SK-N-SH treated with all-trans-retinoic acid at 6 μM for 48 hours (cell line): ENCODE results near the gene GCSAML.

Experiments
- ATAC-seq: fragments of 200-7000 bp; cut with Tn5 transposase; 3 replicates; pipeline ENCODE4 v1.9.1; 2020; ENCODE audit warnings: mild to moderate bottlenecking, moderate library complexity
- BACH2 ChIP-seq: fragments of 250-450 bp; sonication (Bioruptor Pico); IDR thresholded peaks from 2 replicates; pipeline ENCODE4 v1.9.0; 2021; ENCODE audit warnings: mild to moderate bottlenecking, borderline replicate concordance
- CREB5 ChIP-seq: fragments of 250-450 bp; sonication (Bioruptor Pico); IDR thresholded peaks from 2 replicates; pipeline ENCODE4 v1.5.1; 2020; ENCODE audit warnings: low read depth, mild to moderate bottlenecking, moderate library complexity
- CSRNP3 ChIP-seq: fragments of 250-450 bp; sonication (Bioruptor Pico); IDR thresholded peaks from 2 replicates; pipeline ENCODE4 v1.5.1; 2021; ENCODE audit warnings: mild to moderate bottlenecking, moderate library complexity
- ESRRG ChIP-seq: fragments of 250-450 bp; sonication (Bioruptor Pico); IDR thresholded peaks from 2 replicates; pipeline ENCODE4 v1.6.1; 2021; ENCODE audit warnings: mild to moderate bottlenecking
- GLIS3 ChIP-seq: fragments of 250-450 bp; sonication (Bioruptor Pico); IDR thresholded peaks from 2 replicates; pipeline ENCODE4 v1.5.0; 2020; ENCODE audit warnings: mild to moderate bottlenecking, moderate library complexity
- ISL1 ChIP-seq: fragments of 250-450 bp; sonication (Bioruptor Pico); IDR thresholded peaks from 2 replicates; pipeline ENCODE4 v2.1.2; 2022; ENCODE audit warnings: mild to moderate bottlenecking, moderate library complexity
- OSR1 ChIP-seq: fragments of 250-450 bp; sonication (Bioruptor Pico); IDR thresholded peaks from 2 replicates; pipeline ENCODE4 v1.8.0; 2022; ENCODE audit warnings: moderate library complexity, mild to moderate bottlenecking, inconsistent platforms
- PATZ1 ChIP-seq: fragments of 250-450 bp; sonication (Bioruptor Pico); IDR thresholded peaks from 2 replicates; pipeline ENCODE4 v1.8.0; 2020; ENCODE audit warnings: mild to moderate bottlenecking, moderate library complexity, borderline replicate concordance
- PPARA ChIP-seq: fragments of 250-450 bp; sonication (Bioruptor Pico); IDR thresholded peaks from 2 replicates; pipeline ENCODE4 v1.5.0; 2020; ENCODE audit warnings: mild to moderate bottlenecking, borderline replicate concordance
- TCF4 ChIP-seq: fragments of 250-450 bp; sonication (Bioruptor Pico); IDR thresholded peaks from 2 replicates; pipeline ENCODE4 v1.8.0; 2021; ENCODE audit warnings: mild to moderate bottlenecking, moderate library complexity, borderline replicate concordance
- TOX ChIP-seq: fragments of 250-450 bp; sonication (Bioruptor Pico); IDR thresholded peaks from 2 replicates; pipeline ENCODE4 v1.8.0; 2021; ENCODE audit warnings: mild to moderate bottlenecking, moderate library complexity, borderline replicate concordance
- TSHZ2 ChIP-seq: fragments of 250-450 bp; sonication (Bioruptor Pico); IDR thresholded peaks from 2 replicates; pipeline ENCODE4 v1.5.0; 2020; ENCODE audit warnings: mild to moderate bottlenecking, moderate library complexity
- ZC3H10 ChIP-seq: fragments of 250-450 bp; sonication (Bioruptor Pico); IDR thresholded peaks from 2 replicates; pipeline ENCODE4 v1.5.1; 2021; ENCODE audit warnings: mild to moderate bottlenecking, moderate library complexity
- ZFP3 ChIP-seq: fragments of 250-450 bp; sonication (Bioruptor Pico); IDR thresholded peaks from 2 replicates; pipeline ENCODE4 v1.5.0; 2020; ENCODE audit warnings: mild to moderate bottlenecking, moderate library complexity
- ZFP30 ChIP-seq: fragments of 450-650 bp; formaldehyde crosslinking; IDR thresholded peaks from 2 replicates; pipeline ENCODE4 v1.5.0; 2022; ENCODE audit warnings: mild to moderate bottlenecking, moderate library complexity
- ZNF565 ChIP-seq: fragments of 450-650 bp; formaldehyde crosslinking; conservative IDR thresholded peaks from 2 replicates; pipeline ENCODE4 v1.5.0; 2020; ENCODE audit warnings: low read depth, mild to moderate bottlenecking, moderate library complexity
- ZNF70 ChIP-seq: fragments of 450-650 bp; formaldehyde crosslinking; IDR thresholded peaks from 2 replicates; pipeline ENCODE4 v1.5.0; 2020; ENCODE audit warnings: mild to moderate bottlenecking, moderate library complexity
- ZNF8 ChIP-seq: fragments of 450-650 bp; formaldehyde crosslinking; IDR thresholded peaks from 2 replicates; pipeline ENCODE4 v1.5.0; 2020; ENCODE audit warnings: mild to moderate bottlenecking, moderate library complexity

GCSAML gene

GRCh38 chr1:247588060-247588459 is 39.1 kb downstream of the GCSAML start, which contains the start of gene OR2G2:
Gene OR2G2 (plus strand): TSS chr1:247588360. CDS start chr1:247588360, 0 bp downstream.
- ATAC-seq, result no peak
- TF ChIP-seq ISL1 (CRISPR knock-in tag) (no peak), ESRRG (CRISPR knock-in tag) (no peak)
- TF ChIP-seq, all 23 proteins: peak for 0

GRCh38 chr1:247605286-247605685 is 56.4 kb downstream of the GCSAML start, which contains the start of gene OR2G3:
Gene OR2G3 (plus strand): TSS chr1:247605586. CDS start chr1:247605586, 0 bp downstream.
- no peak for ATAC-seq
- TF ChIP-seq GLIS3 (CRISPR knock-in tag) (no peak), ZFP30 (CRISPR knock-in tag) (no peak), ZNF8 (CRISPR knock-in tag) (no peak), ZNF565 (CRISPR knock-in tag) (no peak), ZFP3 (CRISPR knock-in tag) (no peak), TSHZ2 (no peak), TCF4 (CRISPR knock-in tag) (no peak), OSR1 (CRISPR knock-in tag) (no peak), CREB5 (CRISPR knock-in tag) (no peak), ZC3H10 (CRISPR knock-in tag) (no peak), ESRRG (CRISPR knock-in tag) (no peak), ISL1 (CRISPR knock-in tag) (no peak), CSRNP3 (no peak), PPARA (CRISPR knock-in tag) (no peak)

GRCh38 chr1:247613405-247613804 is 64.5 kb downstream of the GCSAML start:
- TF ChIP-seq ZNF70 (no peak), GLIS3 (CRISPR knock-in tag) (no peak), TSHZ2 (no peak), PATZ1 (no peak)
- ATAC-seq, result no peak

- no peak for TF ChIP-seq GLIS3 (CRISPR knock-in tag)
- no peak for TF ChIP-seq TOX
- no peak for TF ChIP-seq BACH2 (CRISPR knock-in tag)
- TF ChIP-seq ZFP30 (CRISPR knock-in tag), result no peak
Measured at GRCh38 chr1:247614625-247615024, 65.7 kb downstream of the GCSAML start.

More at GRCh38 chr1:247614625-247615024, 65.7 kb downstream of the GCSAML start:
- ATAC-seq, result no peak
